Panc1 (cell line): Measurements from ENCODE around the gene TMEM212. TPM values are rescaled to one million over a fixed set of nuclear protein-coding genes. Genes with fewer than 3 reads are reported as not detected.

Experiments
- ATAC-seq: fragments of 200-7000 bp; cut with Tn5 transposase; 2 replicates; pipeline ENCODE4 v1.9.1; 2020; ENCODE audit warnings: mild to moderate bottlenecking, moderate library complexity
- BruUV-seq: library from RNA; stranded (reverse); fragments of 400-500 nt; replicated peaks from 2 replicates; lab custom pipeline; 2021; lab: Mats Ljungman, UMichigan
- CTCF ChIA-PET: fragments of 300-600 bp; sonication (Branson Sonifier 250); formaldehyde crosslinking; loops from one replicate; lab custom pipeline; 2022; ENCODE audit warnings: antibody characterized with exemption; lab: Charles Lee
- POLR2A ChIA-PET: fragments of 300-600 bp; sonication (Branson Sonifier 250); formaldehyde crosslinking; loops from one replicate; lab custom pipeline; 2022; ENCODE audit warnings: antibody characterized with exemption; lab: Charles Lee
- DNase-seq: peaks from one replicate; pipeline ENCODE4 v3.0.0-alpha.2; 2010; ENCODE audit warnings: low read depth, low spot score
- H3K27ac ChIP-seq: 2 replicates; pipeline ENCODE4 v1.5.1; 2011; ENCODE audit warnings: mild to moderate bottlenecking, low read length, inconsistent platforms
- H3K27me3 ChIP-seq: fragments of 200-500 bp; sonication (Bioruptor generic); 2 replicates; pipeline ENCODE4 v1.6.0; 2014; ENCODE audit warnings: low read length, inconsistent platforms; ENCODE audit not compliant: control insufficient read depth, insufficient read depth
- H3K36me3 ChIP-seq: fragments of 200-500 bp; sonication (Bioruptor generic); 2 replicates; pipeline ENCODE4 v1.5.1; 2014; ENCODE audit warnings: inconsistent platforms, mild to moderate bottlenecking, low read length, moderate library complexity; ENCODE audit not compliant: control insufficient read depth, insufficient read depth
- H3K4me1 ChIP-seq: 2 replicates; pipeline ENCODE4 v1.5.1; 2011; ENCODE audit warnings: inconsistent platforms, mild to moderate bottlenecking, low read length, moderate library complexity; ENCODE audit not compliant: control insufficient read depth, insufficient read depth
- H3K4me3 ChIP-seq, 2 experiments: 2 replicates each; pipeline ENCODE4 v1.5.1; 2011 to 2012; ENCODE audit warnings: low read depth in 2 of 2, low read length in 2 of 2, mild to moderate bottlenecking in 2 of 2, inconsistent platforms in 1 of 2, moderate library complexity in 1 of 2
- H3K9me3 ChIP-seq: fragments of 200-500 bp; sonication (Bioruptor generic); 2 replicates; pipeline ENCODE4 v1.5.1; 2014; ENCODE audit warnings: low read depth, mild to moderate bottlenecking, inconsistent platforms, low read length, moderate library complexity; ENCODE audit not compliant: control insufficient read depth, insufficient read depth
- POLR2AphosphoS5 ChIP-seq: IDR thresholded peaks from 2 replicates; pipeline ENCODE4 v1.6.1; 2012; ENCODE audit warnings: mild to moderate bottlenecking, low read depth, low read length, moderate library complexity
- REST ChIP-seq, 2 experiments: IDR thresholded peaks; 2 replicates each; pipeline ENCODE4 v1.6.1; 2011 to 2012; ENCODE audit warnings: low read depth in 2 of 2, control low read depth in 1 of 2, low read length in 1 of 2, mild to moderate bottlenecking in 1 of 2, moderate library complexity in 1 of 2; ENCODE audit not compliant: insufficient read depth in 1 of 2
- SIN3A ChIP-seq: IDR thresholded peaks from 2 replicates; pipeline ENCODE4 v1.6.1; 2012; ENCODE audit warnings: low read depth, mild to moderate bottlenecking, low read length, moderate library complexity, borderline replicate concordance; ENCODE audit not compliant: insufficient read depth
- TCF7L2 ChIP-seq: IDR thresholded peaks from 2 replicates; pipeline ENCODE4 v1.6.1; 2011; ENCODE audit warnings: mild to moderate bottlenecking, low read depth, low read length, inconsistent platforms
- in situ Hi-C: cut with HindIII; loops from 2 replicates; pipeline ENCODE4 v1.10.0; 2016; ENCODE audit warnings: low sequenced_read_pairs, low pct_unique_long_range_greater_than_20kb
- intact Hi-C: fragments of 100-400 bp; cut with micrococcal nuclease; formaldehyde crosslinking; loops from one replicate; pipeline ENCODE4 v1.10.0; 2022; ENCODE audit not compliant: unreplicated experiment
- total RNA-seq: library from RNA; stranded (reverse); gene quantifications from one replicate; pipeline ENCODE4 v1.2.1, GENCODE V29; 2021; ENCODE audit not compliant: unreplicated experiment
- TF ChIP-seq, protein P1 (sequence below): fragments of 450-650 bp; IDR thresholded peaks from 2 replicates; pipeline ENCODE4 v1.5.1; 2017; ENCODE audit warnings: mild to moderate bottlenecking

The TMEM212 gene
- total RNA-seq, 1 experiment from 2014 or later: not detected

DNA sequence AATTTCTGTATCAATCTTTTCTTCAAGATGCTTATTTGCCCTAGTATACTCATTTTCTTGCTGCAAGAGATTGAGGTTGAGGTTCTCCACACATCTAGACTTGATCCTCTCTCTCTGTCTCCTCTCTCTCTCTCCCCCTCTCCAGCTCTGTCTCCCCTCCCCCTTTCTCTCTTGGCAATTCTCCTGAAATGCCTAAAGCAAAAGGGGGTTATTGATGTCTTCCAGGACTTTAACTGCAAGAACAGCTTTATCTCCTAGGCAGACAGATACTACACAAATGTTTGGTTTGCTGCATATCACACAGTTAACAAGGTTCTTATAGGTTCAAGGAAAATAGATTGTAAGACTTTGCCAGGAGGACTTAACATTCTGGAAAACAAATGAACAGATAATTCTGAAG, 52.1 kb downstream of the TMEM212 start:
- H3K36me3 ChIP-seq: no peaks in the 10 kb centered on the region
- in situ Hi-C loops (no loop called here), intact Hi-C loops (no loop called here)
- TF ChIP-seq, protein P1, sequence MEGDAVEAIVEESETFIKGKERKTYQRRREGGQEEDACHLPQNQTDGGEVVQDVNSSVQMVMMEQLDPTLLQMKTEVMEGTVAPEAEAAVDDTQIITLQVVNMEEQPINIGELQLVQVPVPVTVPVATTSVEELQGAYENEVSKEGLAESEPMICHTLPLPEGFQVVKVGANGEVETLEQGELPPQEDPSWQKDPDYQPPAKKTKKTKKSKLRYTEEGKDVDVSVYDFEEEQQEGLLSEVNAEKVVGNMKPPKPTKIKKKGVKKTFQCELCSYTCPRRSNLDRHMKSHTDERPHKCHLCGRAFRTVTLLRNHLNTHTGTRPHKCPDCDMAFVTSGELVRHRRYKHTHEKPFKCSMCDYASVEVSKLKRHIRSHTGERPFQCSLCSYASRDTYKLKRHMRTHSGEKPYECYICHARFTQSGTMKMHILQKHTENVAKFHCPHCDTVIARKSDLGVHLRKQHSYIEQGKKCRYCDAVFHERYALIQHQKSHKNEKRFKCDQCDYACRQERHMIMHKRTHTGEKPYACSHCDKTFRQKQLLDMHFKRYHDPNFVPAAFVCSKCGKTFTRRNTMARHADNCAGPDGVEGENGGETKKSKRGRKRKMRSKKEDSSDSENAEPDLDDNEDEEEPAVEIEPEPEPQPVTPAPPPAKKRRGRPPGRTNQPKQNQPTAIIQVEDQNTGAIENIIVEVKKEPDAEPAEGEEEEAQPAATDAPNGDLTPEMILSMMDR: no peak
- TF ChIP-seq SIN3A: no peak
- TF ChIP-seq TCF7L2: no peak
- no peak for TF ChIP-seq REST (IDR thresholded peaks at IDR 0.05; ENCODE audit: insufficient read depth in 1 of 2, low read depth in 2 of 2, low read length in 1 of 2)
- POLR2A ChIA-PET: no interaction called here
- CTCF ChIA-PET: no interaction called here
- H3K27ac ChIP-seq: no peak overlapping the region
- ATAC-seq (no peak), DNase-seq (no peak)
- H3K27me3 ChIP-seq: peaks cover 14% of the 10 kb centered on the region; the same call in 1 of the 2 replicates
- no peaks in the 10 kb centered on the region for H3K4me1 ChIP-seq
- no peak overlapping the region for H3K4me3 ChIP-seq
- BruUV-seq: no TSS peak
- H3K9me3 ChIP-seq: no peaks in the 10 kb centered on the region

DNA sequence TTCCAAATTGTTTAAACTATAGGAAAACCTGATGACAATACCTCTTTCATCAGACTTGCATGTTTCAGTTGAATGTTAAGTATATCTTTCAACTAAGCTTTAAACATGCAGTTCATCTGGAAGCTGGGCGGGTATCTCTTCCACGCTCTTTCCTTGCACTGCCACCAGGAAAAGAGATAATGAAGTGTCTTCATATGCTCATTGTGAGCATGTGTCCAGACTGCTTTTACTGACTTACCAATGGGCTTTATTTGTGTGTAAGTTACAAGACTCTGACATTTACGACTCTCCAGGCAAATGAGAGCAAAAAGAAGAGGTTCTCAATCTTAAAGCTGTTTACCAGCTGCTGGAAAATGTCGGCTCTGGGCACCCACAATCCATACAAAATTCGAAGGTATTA, 52.8 kb downstream of the TMEM212 start:
- Histone ChIP-seq H3K4me1 (no peaks in the 10 kb centered on the region), H3K9me3 (no peaks in the 10 kb centered on the region), H3K27me3 (peaks cover 14% of the 10 kb centered on the region; the same call in 1 of the 2 replicates), H3K27ac (no peak overlapping the region), H3K36me3 (no peaks in the 10 kb centered on the region), H3K4me3 (no peak overlapping the region)
- in situ Hi-C loops: no loop called here
- ChIA-PET POLR2A (interaction anchor here (0.6 kb wide), 1 partner anchor 12 kb away, joined by 3 read pairs; no protein-coding TSS in a partner anchor), CTCF (interaction anchor here (0.7 kb wide), 1 partner anchor 28 kb away, joined by 3 read pairs; no protein-coding TSS in a partner anchor)
- intact Hi-C loops: no loop called here
- ATAC-seq: no peak
- BruUV-seq: no TSS peak
- DNase-seq: no peak
- TF ChIP-seq, protein P1: no peak
- TF ChIP-seq TCF7L2: no peak
- no peak for TF ChIP-seq POLR2AphosphoS5
- TF ChIP-seq SIN3A: no peak
